Rectal smooth muscle tissue (tissue), 1 donor: ENCODE results near the gene MUSK.
"Not testable (repeated sequence)": the region's sequence is repeated elsewhere in the genome, so short reads cannot be mapped to it uniquely, and the experiment has no call there.

Experiments used
- H3K27ac ChIP-seq: one replicate; pipeline ENCODE4 v1.7.0; 2013; ENCODE audit warnings: low read depth, low read length, inconsistent platforms
- H3K27me3 ChIP-seq: one replicate; pipeline ENCODE4 v1.7.0; 2013; ENCODE audit warnings: low read length; ENCODE audit not compliant: control insufficient read depth, insufficient read depth
- H3K36me3 ChIP-seq: one replicate; pipeline ENCODE4 v1.7.0; 2013; ENCODE audit warnings: low read length; ENCODE audit not compliant: control insufficient read depth, insufficient read depth
- H3K4me1 ChIP-seq: one replicate; pipeline ENCODE4 v1.7.0; 2013; ENCODE audit warnings: low read length; ENCODE audit not compliant: control insufficient read depth, insufficient read depth
- H3K4me3 ChIP-seq: one replicate; pipeline ENCODE4 v1.7.0; 2013; ENCODE audit warnings: low read length
- H3K9ac ChIP-seq: one replicate; pipeline ENCODE4 v1.7.0; 2013; ENCODE audit warnings: low read length

MUSK gene

DNA sequence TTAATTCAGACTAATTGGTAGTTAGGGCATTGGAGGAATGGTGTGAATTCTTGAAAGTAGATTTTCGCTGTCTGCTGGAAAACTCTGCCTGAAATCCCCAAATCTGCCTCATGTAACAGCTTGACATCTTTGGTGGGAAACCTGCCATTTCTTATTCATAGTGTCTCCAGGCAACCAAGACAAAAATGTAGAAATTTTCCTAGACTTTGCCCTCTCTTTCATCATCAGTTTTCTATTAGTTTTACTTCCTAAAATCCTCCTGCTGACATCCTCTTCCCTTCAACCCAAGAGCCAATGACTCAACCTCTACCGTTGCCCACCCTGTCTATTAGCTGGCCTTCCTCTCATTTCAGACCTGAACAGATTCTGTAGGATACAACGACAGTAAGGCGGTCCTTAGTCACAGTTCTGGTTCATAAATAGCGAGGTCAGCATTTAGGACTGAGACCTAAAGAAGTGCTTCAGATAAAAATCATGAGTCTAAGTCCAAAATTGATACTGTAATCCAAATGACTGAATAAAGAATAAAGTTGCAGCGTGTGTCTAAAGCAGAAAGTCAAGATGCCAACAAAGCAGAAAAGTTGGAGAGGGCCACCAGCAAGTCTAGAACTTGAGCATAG, 133.9 kb downstream of the MUSK start:
- H3K4me1 ChIP-seq, result no peaks in the 10 kb centered on the region
- H3K27ac ChIP-seq, result no peak overlapping the region
- H3K36me3 ChIP-seq, result no peaks in the 10 kb centered on the region
- H3K4me3 ChIP-seq, result no peak overlapping the region
- no peak overlapping the region for H3K9ac ChIP-seq
- no peaks in the 10 kb centered on the region for H3K27me3 ChIP-seq

DNA sequence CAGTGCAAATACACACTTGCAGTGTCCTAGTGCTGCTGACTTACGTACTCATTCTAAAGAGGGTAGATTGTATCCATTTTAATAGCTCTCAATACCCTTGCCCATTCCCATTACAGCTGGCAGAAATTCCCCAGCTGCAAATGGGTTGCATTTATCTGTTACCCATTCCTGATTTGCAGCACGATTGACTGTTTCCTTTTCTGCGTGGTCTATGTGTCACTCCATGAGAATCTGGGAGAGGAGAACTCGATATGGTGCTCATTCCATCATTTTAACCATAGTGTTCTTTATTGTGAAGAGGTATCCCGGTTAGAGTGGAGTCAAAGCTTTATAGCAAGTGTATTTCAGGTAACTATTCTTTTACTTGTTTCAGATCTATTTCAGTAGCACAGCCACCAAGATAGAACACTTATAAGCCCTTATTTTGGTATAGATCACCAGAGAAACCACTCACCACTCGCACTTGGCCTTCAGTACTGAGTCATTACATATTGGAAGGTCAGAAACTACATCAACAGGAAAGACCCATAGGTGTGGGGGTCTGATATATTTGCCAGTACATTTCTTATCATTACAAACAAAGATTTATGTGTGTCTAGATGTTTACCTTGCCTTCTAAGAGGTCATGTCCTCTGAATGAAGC, 139.5 kb downstream of the MUSK start:
- Histone ChIP-seq H3K4me3 (no peak overlapping the region), H3K9ac (no peak overlapping the region), H3K27ac (no peak overlapping the region), H3K36me3 (no peaks in the 10 kb centered on the region), H3K27me3 (no peaks in the 10 kb centered on the region), H3K4me1 (no peaks in the 10 kb centered on the region)

DNA sequence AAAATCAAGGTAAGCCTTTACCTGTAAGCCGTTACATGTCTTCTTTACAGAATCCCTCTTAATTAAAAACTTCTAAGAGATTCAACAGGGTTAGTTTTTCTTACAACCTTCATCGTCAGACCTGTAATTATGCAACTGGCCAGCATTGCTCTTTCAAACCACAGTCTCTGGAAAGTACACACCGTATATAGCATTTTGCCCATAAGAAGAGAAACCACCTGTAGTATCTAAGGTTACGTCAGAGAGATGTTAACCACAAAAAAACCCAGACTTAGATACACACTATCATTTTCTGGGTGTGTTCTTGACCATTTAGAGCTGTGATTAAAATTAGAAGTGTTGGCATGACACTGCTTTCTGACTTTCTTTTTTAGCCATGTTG, 140.0 kb downstream of the MUSK start:
- Histone ChIP-seq H3K27ac (no peak overlapping the region), H3K4me3 (no peak overlapping the region), H3K36me3 (no peaks in the 10 kb centered on the region), H3K4me1 (no peaks in the 10 kb centered on the region), H3K27me3 (no peaks in the 10 kb centered on the region), H3K9ac (no peak overlapping the region)

DNA sequence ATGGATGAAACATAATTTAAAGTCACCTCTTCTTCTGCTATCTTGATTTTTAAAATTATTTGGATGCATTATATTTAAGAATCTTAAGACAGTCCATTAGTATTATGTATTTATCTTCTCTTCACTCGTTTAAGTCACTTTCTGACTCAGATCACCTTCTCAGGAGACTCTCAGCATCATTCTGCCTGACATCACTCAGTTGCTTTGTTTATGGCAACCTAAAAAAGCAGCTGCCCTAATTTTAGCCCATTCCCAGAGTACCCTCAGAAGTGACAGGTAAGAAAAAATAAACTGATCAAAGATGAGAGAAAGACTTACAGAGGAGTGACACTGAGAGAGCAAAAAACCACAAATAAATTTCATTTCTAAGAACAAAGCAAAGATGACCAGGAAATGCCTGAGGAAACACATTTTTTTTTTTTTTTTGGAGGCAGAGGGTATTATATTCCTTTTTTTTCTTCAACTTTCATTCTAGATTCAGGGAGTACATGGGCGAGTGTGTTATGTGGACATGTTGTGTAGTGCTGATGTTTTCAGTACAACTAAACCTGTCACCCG, 140.5 kb downstream of the MUSK start:
- no peak overlapping the region for H3K27ac ChIP-seq
- no peaks in the 10 kb centered on the region for H3K4me1 ChIP-seq
- H3K4me3 ChIP-seq, result no peak overlapping the region
- no peaks in the 10 kb centered on the region for H3K27me3 ChIP-seq
- no peaks in the 10 kb centered on the region for H3K36me3 ChIP-seq
- H3K9ac ChIP-seq, result no peak overlapping the region

DNA sequence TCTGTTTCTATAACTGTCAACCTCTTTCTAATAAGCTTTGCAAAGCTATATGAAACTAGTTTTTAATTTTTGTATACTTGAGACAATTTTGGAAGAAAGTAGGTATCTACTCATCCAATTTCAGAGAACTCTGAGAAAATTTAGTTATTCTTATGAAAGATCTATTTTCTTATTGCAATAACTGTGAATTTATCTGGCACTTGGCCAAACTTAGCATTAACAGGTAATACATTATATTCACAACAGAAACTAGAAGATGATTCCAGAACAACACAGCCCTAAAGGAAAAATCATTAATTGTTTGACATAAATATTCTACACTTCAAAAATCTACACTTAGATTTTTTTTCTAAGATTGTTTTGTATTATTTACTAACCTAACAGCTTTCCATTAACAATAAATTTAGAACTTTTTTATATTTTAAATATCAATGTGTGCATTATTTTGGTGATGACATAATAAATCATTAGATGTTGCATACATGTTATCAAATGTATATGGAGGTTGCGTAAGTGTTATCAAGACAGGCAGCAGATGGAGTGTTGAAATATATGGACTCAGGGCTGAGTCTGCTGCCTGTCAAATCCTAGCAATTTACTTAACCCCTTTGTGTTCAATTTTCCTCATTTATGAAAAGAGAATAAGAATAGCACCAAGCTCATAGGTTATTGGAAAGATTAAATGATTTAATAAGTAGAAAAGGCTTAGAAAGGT, 141.8 kb downstream of the MUSK start:
- Histone ChIP-seq H3K36me3 (no peaks in the 10 kb centered on the region), H3K4me1 (no peaks in the 10 kb centered on the region), H3K4me3 (no peak overlapping the region), H3K27ac (no peak overlapping the region), H3K9ac (no peak overlapping the region), H3K27me3 (no peaks in the 10 kb centered on the region)

DNA sequence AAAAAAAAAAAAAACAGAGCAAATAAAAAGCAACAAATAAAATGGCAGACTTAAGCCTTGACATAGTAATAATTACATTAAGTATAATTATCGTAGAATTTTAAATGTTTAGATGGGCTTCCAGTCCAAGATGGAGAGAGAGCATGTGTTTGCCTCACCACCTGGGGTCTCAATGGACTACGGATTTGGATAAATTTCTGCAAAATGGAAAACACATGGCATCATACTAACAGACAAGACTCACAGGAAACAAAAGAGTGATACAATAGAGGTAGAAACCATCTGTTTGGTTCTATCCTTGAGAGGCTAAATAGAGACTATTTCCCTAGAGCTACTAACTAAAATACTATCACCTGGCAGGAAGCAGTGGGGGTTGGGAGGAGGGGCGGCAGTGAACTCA, 144.3 kb downstream of the MUSK start:
- Histone ChIP-seq H3K36me3 (no peaks in the 10 kb centered on the region), H3K9ac (no peak overlapping the region), H3K4me1 (no peaks in the 10 kb centered on the region), H3K27ac (no peak overlapping the region), H3K4me3 (no peak overlapping the region), H3K27me3 (no peaks in the 10 kb centered on the region)

DNA sequence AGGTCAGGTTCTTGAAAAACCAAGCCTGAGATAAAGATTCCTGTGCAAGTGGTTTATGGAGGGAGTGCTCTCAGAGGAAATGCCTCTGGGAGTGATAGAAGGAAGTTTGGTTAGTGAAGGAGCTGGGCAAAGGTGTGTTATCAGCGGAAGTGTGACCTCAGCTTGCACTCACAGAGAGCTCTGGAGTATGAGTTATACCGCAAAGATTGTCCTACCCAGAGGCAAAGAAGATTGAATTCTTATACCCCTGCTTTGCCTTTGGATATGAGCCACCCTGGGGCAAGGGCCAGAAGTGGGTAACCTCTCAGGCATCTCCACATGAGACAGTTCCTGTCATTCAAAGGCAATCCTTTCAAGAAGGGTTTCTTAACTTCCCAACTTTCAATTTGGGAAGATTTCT, 145.6 kb downstream of the MUSK start:
- no peak overlapping the region for H3K4me3 ChIP-seq
- H3K9ac ChIP-seq, result no peak overlapping the region
- no peak overlapping the region for H3K27ac ChIP-seq
- H3K36me3 ChIP-seq, result no peaks in the 10 kb centered on the region
- no peaks in the 10 kb centered on the region for H3K27me3 ChIP-seq
- H3K4me1 ChIP-seq, result no peaks in the 10 kb centered on the region

DNA sequence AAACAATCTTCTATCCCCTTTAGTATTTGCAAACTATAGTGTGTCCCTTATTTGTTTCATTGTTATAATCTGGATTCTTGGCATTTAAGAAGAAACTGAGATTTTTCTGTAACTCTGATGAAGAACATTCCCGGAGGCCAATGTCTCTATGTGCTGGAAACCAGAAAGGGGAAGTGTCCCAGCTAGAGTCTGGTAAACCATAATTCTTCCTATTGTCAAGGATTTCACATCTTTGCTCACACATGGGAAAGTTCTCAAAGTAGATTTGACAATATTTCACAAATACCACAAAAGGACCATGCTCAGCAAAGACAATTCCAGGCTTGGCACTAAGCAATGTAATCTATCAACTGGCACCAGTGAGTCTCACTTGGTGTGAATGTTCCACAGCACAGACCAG, 146.8 kb downstream of the MUSK start:
- Histone ChIP-seq H3K4me1 (no peaks in the 10 kb centered on the region), H3K4me3 (no peak overlapping the region), H3K27ac (no peak overlapping the region), H3K36me3 (no peaks in the 10 kb centered on the region), H3K9ac (no peak overlapping the region), H3K27me3 (no peaks in the 10 kb centered on the region)

DNA sequence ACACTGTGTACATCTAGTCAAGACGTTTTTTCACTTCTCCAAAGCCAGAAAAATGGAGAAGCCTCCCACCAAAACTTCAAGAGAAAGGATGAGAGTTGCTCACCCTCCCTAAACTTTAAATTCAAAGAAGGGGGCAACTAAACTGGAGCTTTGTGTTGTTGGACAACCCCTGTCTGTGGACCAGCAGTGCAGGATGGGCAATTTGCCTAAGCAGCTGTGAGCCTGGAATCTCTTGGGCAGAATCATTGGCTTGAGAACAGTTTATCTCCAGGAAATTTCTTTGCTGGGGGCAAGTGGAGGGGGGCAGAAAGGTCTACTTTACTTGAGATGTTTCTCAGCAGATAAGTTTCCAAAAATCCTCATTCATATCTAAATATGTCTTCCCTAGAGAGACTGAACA, 151.8 kb downstream of the MUSK start:
- H3K4me3 ChIP-seq, result no peak overlapping the region
- no peak overlapping the region for H3K9ac ChIP-seq
- no peaks in the 10 kb centered on the region for H3K36me3 ChIP-seq
- H3K4me1 ChIP-seq, result no peaks in the 10 kb centered on the region
- no peak overlapping the region for H3K27ac ChIP-seq
- no peaks in the 10 kb centered on the region for H3K27me3 ChIP-seq

DNA sequence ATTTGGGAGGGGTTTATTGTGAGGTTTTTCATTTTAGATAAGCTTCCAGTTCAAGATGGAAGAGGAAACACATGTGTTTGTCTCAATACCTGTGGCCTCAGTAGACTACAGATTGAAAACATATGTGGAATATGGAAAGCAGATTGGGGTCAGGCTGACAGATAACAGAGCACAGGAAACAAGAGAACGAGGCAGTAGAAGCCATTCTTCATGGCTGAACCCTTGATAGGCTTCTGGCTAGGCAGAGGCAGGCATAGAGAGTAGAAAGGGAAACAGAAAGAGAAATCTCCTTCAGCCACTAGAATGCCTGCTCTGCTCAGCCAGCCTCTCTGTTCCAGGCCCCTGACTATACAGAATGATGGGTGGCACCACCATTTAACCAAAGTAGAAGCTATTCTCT, 152.5 kb downstream of the MUSK start:
- H3K4me3 ChIP-seq, result no peak overlapping the region
- no peaks in the 10 kb centered on the region for H3K27me3 ChIP-seq
- no peak overlapping the region for H3K27ac ChIP-seq
- H3K36me3 ChIP-seq, result no peaks in the 10 kb centered on the region
- no peaks in the 10 kb centered on the region for H3K4me1 ChIP-seq
- H3K9ac ChIP-seq, result no peak overlapping the region

DNA sequence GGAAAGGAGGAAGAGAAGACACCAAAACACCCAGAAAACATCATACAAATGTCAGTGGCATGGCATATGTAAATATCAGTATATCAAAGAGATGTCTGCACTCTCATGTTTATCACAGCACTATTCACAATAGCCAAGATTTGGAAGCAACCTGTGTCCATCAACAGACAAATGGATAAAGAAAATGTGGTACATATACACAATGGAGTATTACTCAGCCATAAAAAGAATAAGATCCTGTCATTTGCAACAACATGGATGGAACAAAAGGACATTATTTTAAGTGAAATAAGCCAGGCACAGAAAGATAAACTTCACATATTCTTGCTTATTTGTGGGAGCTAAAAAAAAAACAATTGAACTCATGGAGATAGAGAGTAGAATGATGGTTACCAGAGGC, 156.5 kb downstream of the MUSK start:
- H3K9ac ChIP-seq, H3K4me1 ChIP-seq, H3K27ac ChIP-seq: not testable (repeated sequence)

DNA sequence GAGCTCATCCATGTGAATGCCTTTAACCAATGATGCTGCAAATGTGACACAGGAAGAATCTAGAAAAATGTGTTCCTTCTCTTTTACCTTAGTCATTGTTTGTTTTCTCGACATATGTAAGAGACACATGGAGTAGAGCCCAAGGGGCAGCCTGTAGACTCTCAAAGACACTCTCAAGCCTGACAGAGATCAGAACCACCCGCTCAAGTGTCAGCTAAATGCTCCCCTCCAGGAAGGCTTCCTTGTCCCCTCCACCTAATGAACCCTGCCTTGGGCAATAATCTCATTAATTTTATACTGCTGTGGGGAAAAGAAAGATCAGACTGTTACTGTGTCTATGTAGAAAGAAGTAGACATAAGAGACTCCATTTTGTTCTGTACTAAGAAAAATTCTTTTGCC, 157.4 kb downstream of the MUSK start:
- no peak overlapping the region for H3K27ac ChIP-seq
- no peaks in the 10 kb centered on the region for H3K4me1 ChIP-seq

More for the DNA sequence above, 156.5 kb downstream of the MUSK start:
- not testable (repeated sequence) for H3K27me3 ChIP-seq, H3K4me3 ChIP-seq, H3K36me3 ChIP-seq

More for the DNA sequence above, 157.4 kb downstream of the MUSK start:
- Histone ChIP-seq H3K36me3 (no peaks in the 10 kb centered on the region), H3K27me3 (no peaks in the 10 kb centered on the region), H3K9ac (no peak overlapping the region), H3K4me3 (no peak overlapping the region)
